SK-N-DZ (cell line): ENCODE measurements around the gene AARS2.

ENCODE experiments used
- DNase-seq: peaks from one replicate; pipeline ENCODE4 v3.0.0-alpha.2; 2015; ENCODE audit warnings: low spot score

Gene AARS2

DNA sequence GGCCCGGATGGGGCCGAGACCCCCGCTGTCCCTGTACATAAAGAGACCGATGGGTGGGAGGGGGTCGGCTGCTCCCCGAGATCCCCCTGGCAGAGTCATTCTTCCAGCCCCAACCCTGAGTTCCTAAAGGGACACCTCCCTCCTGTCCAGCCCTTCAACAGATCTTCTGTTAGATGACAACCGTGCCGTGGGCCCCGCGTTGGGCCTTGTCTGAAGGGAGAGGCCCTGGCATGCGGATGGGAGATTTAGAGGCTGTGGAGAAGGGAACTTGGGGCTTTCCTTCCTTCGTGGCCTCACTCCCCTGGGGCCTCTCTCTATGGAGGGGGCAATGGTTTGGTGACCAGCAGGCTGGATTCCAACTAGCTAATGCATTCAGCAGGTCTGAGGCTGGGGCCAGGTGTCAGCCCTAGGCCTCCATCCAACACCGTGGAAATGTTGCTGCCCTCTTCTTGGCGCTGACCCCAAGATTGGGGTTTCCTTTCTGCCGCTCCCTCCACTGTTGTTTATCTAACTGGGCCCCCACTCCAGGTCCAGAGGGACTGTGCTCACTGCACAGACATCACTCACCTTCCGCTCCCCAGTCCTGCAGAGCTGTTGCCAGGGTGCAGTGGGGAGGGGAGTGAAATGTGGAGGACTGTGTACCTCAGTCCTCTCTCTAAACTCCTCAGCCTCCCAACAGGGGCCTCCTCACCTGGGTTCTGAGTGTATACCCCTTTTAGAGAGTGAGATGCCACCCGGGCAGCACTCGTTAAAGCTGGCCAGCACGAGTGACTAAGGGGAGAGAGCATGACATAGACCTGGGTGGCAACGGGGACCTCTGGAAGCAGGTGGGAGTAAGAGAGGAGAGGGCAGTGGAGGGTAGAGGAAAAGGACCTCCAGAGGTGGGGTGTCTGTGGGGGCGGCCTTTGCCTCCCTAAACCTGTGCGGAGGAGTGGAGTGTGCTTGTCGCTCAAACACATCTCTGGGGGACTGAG, 36.2 kb downstream of the AARS2 start:
- no peak for DNase-seq

DNA sequence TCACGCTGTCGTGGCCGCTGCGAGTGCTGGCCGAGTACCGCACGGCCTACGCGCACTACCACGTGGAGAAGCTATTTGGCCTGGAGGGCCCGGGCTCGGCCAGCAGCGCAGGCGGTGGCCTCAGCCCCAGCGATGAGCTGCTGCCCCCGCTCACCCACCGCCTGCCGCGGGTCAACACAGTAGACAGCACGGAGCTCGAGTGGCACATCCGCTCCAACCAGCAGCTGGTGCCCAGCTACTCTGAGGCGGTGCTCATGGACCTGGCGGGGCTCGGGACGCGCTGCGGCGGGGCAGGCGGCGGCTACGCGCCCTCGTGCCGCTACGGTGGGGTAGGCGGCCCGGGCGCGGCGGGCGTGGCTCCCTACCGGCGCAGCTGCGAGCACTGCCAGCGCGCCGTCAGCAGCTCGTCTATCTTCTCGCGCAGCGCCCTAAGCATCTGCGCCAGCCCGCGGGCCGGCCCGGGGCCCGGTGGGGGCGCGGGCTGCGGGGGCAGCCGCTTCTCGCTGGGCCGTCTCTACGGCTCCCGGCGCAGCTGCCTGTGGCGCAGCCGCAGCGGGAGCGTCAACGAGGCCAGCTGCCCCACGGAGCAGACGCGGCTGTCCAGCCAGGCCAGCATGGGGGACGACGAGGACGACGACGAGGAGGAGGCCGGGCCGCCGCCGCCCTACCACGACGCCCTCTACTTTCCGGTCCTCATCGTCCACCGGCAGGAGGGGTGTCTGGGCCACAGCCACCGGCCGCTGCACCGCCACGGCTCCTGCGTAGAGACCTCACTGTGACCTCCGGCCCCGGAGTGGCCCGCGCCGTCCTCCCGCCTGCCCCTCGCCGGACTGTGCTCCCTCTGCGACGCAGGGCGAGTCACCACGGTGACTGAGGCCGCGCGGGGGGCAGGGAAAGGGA, 37.1 kb downstream of the AARS2 start:
- DNase-seq = no peak

DNA sequence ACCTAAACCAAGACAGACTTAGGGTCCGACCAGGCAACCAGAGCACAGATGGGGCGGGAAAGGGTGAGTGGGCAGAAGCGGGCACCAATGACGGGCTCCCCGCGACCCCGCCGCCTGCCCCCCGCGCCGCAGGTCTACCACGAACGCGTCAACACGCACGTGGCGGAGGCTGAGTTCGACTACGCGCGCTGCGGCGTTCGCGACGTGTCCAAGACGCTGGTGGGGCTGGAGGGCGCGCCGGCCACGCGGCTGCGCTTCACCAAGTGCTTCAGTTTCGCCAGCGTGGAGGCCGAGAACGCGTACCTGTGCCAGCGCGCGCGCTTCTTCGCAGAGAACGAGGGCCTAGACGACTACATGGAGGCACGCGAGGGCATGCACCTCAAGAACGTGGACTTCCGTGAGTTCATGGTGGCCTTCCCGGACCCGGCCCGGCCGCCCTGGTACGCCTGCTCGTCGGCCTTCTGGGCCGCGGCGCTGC, 37.8 kb downstream of the AARS2 start:
- no peak for DNase-seq

DNA sequence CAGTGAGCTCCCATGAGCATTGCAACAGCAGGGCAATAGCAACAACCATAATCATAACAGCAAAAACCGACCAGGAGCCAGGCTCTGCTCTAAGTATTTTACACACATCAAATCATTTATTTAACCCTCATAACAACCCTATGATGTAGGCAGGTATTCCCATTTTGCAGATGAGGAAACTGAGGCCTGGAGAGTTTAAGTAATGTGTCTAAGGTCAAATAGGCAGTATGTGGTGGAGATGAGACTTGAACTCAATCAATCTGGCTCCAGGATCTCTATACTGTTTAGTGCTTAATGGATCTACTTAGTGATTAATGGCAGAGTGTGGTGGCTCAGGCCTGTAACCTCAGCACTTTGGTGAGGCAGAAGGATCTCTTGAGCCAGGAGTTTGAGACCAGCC, 39.5 kb downstream of the AARS2 start:
- no peak for DNase-seq

DNA sequence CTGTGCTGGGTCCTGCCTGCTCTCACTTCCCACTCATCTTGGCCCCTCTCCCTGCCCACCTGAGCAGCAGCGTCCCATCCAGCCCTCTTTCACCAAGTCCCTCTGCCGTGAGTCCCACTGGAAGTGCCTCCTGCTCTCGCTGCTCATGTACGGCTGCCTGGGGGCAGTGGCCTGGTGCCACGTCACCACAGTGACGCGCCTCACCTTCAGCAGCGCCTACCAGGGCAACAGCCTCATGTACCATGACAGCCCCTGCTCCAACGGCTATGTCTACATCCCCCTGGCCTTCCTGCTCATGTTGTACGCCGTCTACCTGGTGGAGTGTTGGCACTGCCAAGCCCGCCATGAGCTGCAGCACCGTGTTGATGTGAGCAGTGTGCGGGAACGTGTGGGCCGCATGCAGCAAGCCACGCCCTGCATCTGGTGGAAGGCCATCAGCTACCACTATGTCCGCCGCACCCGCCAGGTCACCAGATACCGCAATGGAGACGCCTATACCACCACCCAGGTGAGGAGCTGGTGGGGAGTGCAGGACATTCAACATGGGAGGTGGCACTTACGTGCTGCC, 40.1 kb downstream of the AARS2 start:
- DNase-seq = no peak

DNA sequence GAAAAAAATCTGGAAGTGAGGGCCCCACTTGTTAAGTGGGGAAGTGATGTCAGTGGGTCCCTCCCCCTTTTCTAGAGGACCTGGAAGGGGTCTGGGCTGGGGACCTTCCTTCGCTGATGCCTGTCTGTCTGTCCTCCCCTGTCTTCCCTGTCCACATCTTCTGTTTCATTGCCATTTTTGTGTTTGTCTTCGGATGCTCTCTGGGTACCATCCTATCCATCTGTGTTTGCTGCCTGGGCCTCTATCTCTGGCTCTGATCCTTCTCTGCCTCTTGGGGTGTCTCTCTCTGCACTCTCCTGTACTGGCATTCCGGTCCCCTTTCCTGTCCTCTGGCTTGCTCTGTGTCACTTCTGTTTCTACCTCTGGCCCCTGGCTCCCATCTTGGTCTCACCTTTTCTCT, 40.6 kb downstream of the AARS2 start:
- DNase-seq = no peak

DNA sequence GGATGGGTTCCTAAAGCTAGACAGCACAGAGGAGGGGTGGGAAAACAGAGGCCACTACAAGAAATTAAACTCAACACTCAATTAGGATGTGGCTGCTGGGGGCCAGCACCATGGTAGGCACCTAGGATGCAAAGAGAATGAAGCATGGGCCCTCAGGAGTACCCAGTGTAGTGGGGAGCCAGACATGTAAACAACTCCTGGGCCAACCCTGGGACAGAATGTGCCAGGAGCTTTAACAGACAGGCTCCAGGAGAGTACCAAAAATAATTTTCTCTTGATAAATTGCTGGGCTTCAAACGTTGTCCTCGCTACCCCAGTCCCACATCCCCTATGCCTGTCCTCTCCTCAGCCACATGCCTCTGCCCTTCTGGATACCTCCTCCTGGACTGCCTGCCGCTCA, 41.2 kb downstream of the AARS2 start:
- no peak for DNase-seq

DNA sequence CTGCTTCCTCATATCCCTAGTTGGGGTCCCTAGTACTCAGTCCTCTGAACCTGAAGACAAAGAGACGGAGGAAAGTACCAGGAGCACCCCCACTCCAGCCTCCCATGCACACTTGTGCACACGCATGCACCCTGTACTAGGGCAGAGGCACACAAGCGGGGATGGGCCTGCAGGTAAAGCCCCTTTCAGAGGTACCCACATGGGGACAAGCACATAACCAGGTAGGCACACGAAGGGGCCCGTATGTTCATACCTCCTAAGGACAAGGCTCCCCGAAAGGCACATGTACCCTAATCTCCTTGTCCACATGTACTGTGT, 41.8 kb downstream of the AARS2 start:
- no peak for DNase-seq

DNA sequence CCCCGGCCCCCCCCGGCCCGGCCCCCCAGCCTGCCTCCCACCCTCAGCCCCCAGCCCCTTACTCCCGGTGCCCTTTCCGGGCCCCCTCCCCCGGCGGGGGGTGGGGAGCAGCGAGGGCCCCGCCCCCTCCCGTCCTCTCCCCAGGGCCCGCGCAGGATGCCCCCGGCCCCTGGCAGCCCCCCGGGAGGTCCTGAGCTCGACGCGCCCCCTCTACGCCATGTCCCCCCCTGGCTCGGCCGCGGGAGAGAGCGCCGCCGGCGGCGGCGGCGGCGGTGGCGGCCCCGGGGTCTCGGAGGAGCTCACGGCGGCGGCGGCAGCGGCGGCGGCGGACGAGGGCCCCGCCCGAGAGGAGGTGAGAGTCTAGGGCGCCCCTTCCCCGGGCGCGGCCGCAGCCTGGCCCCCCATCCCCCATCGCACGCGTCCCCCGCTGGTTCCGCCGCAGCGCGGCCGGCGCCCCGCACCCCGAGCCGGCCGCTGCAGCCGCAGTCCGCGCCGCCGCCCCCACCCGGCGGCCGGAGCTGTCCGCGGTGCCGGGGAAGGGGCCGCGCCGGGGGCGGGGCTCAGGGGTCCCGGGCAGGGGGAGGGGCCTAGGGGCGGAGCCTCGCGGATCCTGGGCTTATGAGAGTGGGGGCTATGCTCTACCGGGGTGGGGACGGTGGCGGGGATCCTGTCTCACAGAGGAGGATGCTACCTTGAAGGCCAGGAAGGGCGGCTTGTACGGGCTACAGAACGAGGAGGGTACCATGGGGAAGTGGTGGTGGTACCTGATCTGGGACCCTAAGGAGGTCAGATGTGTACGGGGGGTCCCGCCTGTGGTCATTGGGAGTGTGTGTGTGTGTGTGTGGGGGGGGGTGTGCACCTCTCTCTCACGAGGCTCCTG, 42.4 kb downstream of the AARS2 start:
- peak; percentile 76 for DNase-seq

DNA sequence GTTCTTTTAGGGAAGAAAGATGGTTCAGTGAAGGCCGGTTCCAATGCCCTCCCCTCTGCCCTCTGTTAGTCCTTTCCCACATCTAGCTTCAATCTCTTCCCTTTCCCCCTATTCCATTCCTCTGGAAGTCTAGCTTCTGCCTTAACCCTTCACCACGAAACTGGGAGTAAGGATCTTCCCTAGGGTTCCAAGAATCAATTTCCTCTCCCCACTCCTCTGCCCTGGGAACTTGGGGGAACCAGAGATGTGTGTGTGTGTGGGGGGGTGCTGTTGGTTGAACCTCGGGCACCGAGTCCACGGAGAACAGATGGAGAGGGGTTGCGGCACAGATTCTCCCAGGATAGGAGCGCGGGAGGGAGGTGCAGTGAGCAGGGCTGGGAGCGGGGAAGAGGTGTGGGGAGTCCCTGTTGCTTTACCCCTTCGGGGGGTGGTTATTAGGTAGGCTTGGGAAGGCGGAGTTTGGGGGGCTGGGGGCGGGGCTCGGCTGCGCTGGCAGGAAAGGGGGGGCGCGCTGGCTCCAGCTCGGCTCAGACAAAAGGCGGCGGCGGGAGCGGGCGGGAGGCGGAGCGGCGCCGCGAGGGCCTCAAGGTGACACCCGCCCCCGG, 43.1 kb downstream of the AARS2 start, which contains the start of gene TMEM151B:
Gene TMEM151B, plus strand, starts transcription at position 530 of the 605 bp plus-strand sequence. CDS start 293 bp downstream, outside the sequence.
- DNase-seq = no peak

DNA sequence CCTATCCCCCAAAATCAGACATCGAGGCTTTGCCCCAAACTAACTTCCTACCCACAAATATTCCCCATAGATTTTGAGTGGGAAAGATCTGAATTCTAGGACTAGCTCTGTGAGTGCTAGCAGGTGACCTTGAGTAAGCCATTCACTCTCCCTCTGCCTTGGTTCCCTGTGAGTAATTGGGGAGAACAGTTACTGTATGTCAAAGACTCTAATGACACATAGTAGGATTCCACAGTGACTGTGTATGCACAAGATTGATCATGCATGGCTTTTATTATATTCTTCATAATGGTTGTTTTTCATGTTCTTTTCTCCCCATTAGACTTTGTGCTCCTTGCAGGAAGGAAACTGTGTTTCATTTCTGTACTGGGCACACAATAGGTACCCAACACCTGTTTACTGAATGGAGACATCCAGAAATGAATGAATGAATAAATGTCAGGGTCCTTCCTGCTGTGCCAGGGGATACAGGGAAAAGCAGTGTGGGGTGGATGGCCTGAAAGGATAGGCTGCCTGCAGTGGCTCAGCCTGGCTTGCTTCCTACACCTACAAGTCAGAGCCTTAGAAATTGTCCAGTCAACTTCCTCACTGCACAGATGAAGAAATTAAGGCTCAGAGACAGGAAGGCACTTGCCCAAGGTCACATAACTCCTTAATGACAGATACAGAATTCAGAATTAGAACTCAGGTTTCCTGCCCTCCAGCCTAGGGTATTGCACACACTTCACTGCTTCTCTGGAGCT, 43.8 kb downstream of the AARS2 start:
- DNase-seq = peak; percentile 11

DNA sequence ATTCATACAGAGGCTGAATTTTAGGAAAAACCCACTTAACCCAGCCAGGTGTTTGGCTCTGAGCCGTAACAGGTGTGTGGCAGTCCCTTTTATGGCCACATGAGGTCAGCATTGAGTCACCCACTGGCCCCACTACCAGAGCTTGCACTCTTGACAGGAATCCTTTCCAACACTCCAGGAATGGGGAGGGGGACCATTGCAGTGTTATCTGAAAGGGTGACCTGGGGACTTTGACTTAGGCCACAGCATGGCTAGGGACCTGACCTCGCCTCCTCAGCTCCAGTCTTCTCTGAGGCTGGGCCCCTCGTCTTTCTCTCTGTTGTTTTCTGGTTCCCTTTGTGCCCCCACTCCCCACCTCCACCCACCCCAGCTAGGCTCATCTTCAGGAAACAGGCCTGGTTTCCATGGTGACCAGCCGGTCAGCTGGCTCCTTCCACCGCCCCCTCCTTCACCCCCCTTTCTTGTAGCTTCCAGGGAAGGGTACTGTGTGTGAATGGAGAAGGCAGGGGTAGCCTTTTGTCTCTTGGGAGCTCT, 45.0 kb downstream of the AARS2 start:
- DNase-seq = peak; percentile 85

DNA sequence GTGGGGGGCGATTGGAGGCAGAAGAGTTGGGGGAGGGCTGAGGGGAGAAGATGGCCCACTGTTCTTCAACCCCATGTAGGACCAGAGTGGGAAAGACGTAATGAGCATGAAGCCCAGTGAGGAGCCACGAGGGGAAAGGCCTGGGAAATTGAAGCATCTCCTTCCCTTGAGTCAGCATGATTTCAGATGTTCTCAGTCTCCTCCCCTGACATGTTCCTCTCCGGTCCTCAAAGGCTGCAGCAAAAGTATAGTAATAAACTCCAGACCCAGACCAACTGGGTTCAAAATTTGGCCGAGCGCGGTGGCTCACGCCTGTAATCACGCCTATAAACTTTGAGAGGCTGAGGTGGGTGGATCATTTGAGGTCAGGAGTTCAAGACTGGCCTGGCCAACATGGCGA, 45.9 kb downstream of the AARS2 start:
- no peak for DNase-seq

DNA sequence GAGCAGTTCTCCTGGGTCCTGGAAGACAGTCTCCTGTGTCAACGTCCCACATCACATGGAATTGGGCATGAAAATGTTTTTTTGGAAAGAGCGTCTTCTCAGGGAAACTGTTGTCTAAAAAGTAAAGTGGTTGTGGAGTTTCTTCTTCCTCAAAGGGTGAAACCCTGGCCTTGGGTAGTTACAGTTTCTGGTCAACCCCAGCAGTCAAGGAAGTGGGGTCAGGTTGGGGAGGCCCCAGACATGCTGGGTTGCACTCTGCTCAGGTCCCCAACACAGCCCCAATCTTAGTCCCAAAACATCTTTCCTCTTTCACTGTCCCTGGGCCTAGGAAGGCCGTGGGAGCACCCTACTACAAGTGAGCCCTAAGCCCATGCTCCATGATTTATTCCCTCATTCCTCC, 46.8 kb downstream of the AARS2 start:
- DNase-seq = no peak

DNA sequence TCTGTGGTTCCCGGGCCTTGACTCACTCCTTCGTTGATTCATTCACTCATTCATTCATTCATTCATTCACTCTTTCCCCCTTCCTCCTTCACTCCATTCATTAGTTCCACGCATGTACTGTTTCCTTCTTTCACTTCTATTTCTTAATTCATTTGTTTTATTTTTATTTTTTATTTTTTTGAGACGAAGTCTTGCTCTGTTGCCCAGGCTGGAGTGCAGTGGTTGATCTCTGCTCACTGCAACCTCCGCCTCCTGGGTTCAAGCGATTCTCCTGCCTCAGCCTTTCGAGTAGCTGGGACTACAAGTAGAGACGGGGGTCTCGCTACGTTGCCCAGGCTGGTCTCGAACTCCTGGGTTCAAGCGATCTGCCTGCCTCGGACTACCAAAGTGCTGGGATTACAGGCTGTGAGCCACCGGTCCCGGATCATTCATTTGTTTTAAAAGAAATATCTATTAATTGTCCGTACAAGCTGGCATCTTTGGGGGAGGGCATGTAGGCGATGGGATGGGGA, 47.4 kb downstream of the AARS2 start:
- DNase-seq = no peak

DNA sequence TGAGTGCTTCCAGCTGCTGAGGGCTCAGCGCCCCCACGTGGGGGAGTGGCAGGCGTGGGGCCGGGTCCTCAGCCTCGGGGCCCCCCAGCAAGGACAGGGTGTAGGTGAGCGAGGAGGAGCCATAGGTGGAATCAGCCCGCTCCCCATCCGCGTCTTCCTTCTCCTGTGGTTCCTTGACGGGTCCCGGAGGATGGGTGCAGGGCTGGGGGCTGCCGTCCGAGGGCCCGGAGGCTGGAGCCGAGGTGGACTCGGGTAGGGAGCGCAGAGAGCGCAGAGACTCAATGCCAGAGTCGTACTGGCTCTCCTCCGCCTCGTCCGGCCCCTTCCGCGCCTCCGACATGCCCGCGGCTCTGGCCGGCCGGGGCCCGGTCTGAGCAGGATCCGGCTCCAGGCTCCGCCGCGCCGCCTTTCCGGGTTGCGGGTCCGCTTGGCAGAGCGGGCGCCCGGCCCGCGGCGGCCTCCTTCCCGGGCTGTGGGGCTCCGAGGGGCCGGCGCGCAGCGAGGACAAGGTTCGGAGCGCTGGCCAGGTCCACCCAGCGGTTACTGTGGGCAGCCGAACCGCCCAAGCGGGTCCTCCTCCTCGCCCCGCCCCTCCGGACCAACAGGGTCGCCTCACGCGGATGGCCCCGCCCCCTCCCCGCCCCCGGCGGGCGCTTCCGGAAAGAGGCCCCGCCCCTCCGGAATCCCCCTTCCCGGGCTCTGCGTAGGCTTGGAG, 48.0 kb downstream of the AARS2 start, which contains the start of gene NFKBIE:
Gene NFKBIE, minus strand, starts transcription at position 545 of the 715 bp plus-strand sequence. Its CDS starts 205 bp downstream, at position 340.
- DNase-seq = peak; percentile 77

DNA sequence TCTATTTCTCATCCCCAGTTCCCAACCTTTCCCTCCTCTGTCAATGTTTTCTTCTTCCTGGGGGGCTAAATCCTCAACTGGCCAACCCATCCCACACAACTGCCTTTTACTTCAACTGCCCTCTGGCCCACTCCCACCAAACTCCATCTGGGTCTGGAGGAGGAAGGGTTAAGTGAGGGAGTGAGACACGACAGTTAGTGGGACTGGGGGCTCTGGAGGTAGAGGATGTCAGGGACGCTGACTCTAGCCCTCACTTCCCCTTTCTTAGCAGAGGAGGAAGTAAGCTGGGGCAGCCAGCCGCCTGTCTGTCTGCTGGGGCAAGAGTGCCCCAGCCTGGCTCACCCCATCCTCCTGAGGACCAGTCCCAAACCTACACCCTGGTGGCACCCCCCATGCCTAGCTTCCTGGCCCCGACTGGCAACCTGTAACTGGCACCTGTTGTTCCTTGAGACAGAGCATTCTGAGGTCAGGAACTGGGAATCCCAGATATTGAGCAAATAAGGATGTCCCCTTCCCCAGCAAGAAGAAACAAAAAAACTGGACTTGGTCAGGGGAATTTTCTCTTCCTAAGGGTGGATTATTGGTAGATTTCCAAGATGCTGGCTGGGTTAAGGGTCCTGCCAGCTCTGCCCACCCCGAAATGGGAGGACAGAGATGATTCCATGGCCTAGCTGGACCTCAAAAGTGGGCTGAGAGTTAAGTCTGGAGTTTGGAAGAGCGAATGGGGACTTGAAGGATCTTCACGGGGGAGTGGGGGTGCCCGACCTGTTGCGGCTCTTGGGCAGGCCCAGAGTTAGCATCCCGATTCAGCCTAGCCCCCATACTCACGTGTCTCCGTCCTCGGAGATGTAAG, 48.8 kb downstream of the AARS2 start:
- DNase-seq = peak; percentile 9
